Stimulated activated CD8-positive, alpha-beta memory T cell treated with anti-CD3 and anti-CD28 coated beads, Interleukin-15, amount 100 ng/mL, for 4 hours (primary cell): ENCODE results near the gene GLP1R.
"Not testable (repeated sequence)": the region's sequence is repeated elsewhere in the genome, so short reads cannot be mapped to it uniquely, and the experiment has no call there.

Experiments
- DNase-seq, 2 donors: peaks; one replicate each; pipeline ENCODE4 v3.0.0-alpha.2; 2020; ENCODE audit warnings: low read depth in 2 of 2

The GLP1R gene

DNA sequence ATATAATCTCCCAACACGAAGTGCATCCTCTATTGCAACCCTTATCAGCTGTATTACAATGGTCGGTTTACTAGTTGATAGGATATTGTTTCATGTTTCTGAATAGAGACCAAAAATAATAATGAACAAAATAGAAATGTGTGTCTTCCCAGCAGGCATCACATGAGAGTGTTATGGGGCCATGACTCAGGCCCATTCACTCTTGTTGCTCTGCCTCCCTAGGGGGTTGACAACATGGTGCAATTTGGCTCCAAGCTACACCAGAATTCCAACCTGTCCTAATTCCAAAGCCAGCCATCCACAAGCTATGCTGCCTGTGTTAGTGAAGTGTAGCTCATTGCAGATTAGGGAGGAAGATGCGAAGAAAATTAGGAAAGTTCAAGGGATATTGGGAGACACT is 79.5 kb downstream of the GLP1R start:
- DNase-seq = no peak

DNA sequence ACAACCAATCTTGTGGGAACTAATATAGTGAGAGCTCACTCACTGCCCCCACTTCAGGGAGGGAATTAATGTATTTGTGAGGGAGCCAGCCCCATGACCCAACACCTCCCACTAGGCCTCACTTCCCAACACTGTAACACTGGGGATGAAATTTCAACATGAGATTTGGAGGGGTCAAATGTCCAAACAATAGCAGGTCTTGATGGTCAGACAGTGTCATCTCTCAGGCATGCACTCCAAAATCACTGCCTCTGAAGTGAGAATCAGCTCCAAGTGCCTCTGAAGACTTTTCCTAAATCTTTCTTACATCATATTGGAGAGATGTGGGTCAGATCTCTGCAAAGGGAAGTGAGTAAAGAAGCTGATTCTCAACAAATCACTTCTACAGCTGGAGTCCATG is 80.3 kb downstream of the GLP1R start:
- no peak for DNase-seq

DNA sequence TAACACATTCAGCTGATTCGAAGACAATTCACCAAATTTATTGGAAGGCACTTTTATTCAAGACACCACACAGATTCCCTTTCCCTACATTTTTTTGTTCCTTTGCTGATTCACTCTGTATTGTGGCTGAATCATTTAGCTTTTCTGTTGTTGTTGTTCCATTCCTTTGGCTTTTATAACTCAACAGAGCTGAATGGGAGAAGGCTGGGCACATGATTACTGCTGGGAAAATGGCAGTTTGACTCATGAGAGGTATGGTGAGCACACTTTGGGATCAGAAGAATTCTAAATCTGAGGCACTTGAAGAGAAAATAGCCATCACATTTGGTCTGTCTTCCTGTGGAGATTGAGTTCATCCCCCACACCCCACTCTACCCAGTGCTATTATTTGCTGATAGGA is 82.1 kb downstream of the GLP1R start:
- no peak for DNase-seq

DNA sequence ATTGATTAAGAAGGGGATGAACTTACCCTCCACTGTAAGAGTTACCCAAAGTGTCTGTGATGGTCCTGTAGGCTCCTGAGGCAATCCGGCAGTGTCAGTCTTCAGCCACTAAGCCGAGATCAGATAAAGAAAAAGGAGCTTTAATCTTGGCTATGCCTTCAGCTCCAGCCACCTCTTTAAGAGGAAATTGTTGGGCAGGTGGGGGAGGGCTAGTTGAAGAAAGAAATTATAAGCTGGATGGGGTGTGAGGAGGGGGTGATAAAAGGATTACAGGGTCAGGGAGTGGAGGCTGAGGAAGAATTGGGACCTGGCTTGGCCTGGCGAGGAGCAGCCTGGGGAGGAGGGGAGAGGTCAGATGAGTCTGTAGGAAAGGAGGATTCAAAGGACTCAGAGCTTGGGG is 86.2 kb downstream of the GLP1R start:
- not testable (repeated sequence) for DNase-seq

DNA sequence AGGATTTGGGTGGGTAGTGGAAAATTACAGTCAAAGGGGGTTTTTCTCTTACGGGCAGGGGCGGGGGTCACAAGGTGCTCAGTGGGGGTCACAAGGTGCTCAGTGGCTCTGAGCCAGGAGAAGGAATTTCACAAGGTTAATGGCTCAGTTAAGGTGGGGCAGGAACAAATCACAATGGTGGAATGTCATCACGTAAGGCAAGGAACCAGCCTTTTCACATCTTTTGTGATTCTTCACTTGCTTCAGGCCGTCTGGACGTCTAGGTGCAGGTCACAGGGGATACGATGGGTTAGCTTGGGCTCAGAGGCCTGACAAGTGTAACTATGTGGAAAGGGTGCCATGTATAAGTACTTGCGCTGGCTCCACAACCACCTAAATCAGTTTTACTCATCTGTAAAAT is 87.6 kb downstream of the GLP1R start:
- DNase-seq = not testable (repeated sequence)

DNA sequence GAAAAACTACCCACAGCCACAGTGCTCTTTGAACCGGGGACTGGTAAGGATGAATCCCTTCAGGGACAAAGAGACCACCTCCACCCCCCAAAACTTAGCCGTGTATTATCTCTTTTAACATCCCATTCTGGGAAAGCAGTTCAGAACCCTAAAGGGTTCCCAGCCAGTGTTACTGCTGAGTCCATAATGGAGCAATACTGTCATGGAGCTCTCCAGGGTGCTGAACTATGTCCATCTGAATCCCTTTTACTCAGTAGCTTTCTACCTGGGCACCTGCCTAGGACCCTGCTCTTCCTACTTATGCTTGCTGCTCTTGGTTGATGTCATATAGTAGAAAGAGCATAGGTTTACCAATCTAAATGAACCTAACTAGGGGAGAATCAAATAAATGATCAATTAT is 88.7 kb downstream of the GLP1R start:
- DNase-seq = no peak
